Neural progenitor cell (in vitro differentiated cells): ENCODE measurements around the gene SSTR4. TPM values are rescaled to one million over a fixed set of nuclear protein-coding genes. Genes with fewer than 3 reads are reported as not detected.

Source experiments
- DNase-seq: peaks from one replicate; pipeline ENCODE4 v3.0.0-alpha.2; 2016; ENCODE audit warnings: low spot score
- H2AFZ ChIP-seq: fragments of 200-600 bp; sonication (generic); replicated peaks from 2 replicates; pipeline ENCODE4 v1.6.1; 2016; ENCODE audit warnings: antibody characterized with exemption
- H3F3A ChIP-seq: fragments of 200-600 bp; sonication (generic); 2 replicates; pipeline ENCODE4 v1.6.1; 2016; ENCODE audit warnings: antibody characterized with exemption, low read depth
- H3K27ac ChIP-seq: fragments of 200-600 bp; sonication (generic); 2 replicates; pipeline ENCODE4 v1.5.1; 2016; ENCODE audit warnings: mild to moderate bottlenecking
- H3K27me3 ChIP-seq: fragments of 200-600 bp; sonication (generic); 2 replicates; pipeline ENCODE4 v1.6.1; 2016; ENCODE audit warnings: mild to moderate bottlenecking, moderate library complexity
- H3K36me3 ChIP-seq: fragments of 200-600 bp; sonication (generic); 2 replicates; pipeline ENCODE4 v1.5.1; 2016
- H3K4me1 ChIP-seq: fragments of 200-600 bp; sonication (generic); 2 replicates; pipeline ENCODE4 v1.6.1; 2016; ENCODE audit warnings: mixed run types
- H3K4me2 ChIP-seq: fragments of 200-600 bp; sonication (generic); 2 replicates; pipeline ENCODE4 v1.6.1; 2016
- H3K4me3 ChIP-seq: fragments of 200-600 bp; sonication (generic); 2 replicates; pipeline ENCODE4 v1.5.1; 2016
- H3K79me2 ChIP-seq: fragments of 200-600 bp; sonication (generic); 2 replicates; pipeline ENCODE4 v1.6.1; 2016; ENCODE audit warnings: low read depth
- H3K9ac ChIP-seq: fragments of 200-600 bp; sonication (generic); 2 replicates; pipeline ENCODE4 v1.6.1; 2016
- H3K9me3 ChIP-seq: fragments of 200-600 bp; sonication (generic); 2 replicates; pipeline ENCODE4 v1.5.1; 2016; ENCODE audit warnings: low read depth
- H4K20me1 ChIP-seq: fragments of 200-600 bp; sonication (generic); 2 replicates; pipeline ENCODE4 v1.6.1; 2016; ENCODE audit warnings: low read depth
- H3K27ac Mint-ChIP-seq: 3 replicates; pipeline ENCODE4 v1.8.0; 2021; ENCODE audit warnings: mixed read lengths
- H3K27me3 Mint-ChIP-seq: 2 replicates; pipeline ENCODE4 v1.8.0; 2022; ENCODE audit warnings: low read depth, mild to moderate bottlenecking, inconsistent platforms, moderate library complexity, mixed read lengths; ENCODE audit not compliant: insufficient read depth
- H3K36me3 Mint-ChIP-seq: 3 replicates; pipeline ENCODE4 v1.8.0; 2021; ENCODE audit warnings: mixed read lengths
- H3K4me1 Mint-ChIP-seq: 3 replicates; pipeline ENCODE4 v1.8.0; 2021; ENCODE audit warnings: mixed read lengths
- H3K4me3 Mint-ChIP-seq: 3 replicates; pipeline ENCODE4 v1.8.0; 2021; ENCODE audit warnings: mild to moderate bottlenecking, moderate library complexity, mixed read lengths
- H3K9me3 Mint-ChIP-seq: 3 replicates; pipeline ENCODE4 v1.8.0; 2020; ENCODE audit warnings: mixed read lengths
- CTCF ChIP-seq: fragments of 200-600 bp; sonication (generic); IDR thresholded peaks from 2 replicates; pipeline ENCODE4 v1.5.1; 2017; ENCODE audit warnings: antibody characterized with exemption, mild to moderate bottlenecking
- EZH2 ChIP-seq: fragments of 200-600 bp; sonication (generic); IDR thresholded peaks from 2 replicates; pipeline ENCODE4 v1.6.1; 2017; ENCODE audit warnings: antibody characterized with exemption, mild to moderate bottlenecking, moderate library complexity
- EZH2phosphoT487 ChIP-seq: fragments of 200-600 bp; sonication (generic); IDR thresholded peaks from 2 replicates; pipeline ENCODE4 v1.6.1; 2017; ENCODE audit warnings: antibody characterized with exemption
- total RNA-seq: library from RNA; depleted of rRNA; stranded (reverse); fragments of >200 nt; gene quantifications from 2 replicates; pipeline ENCODE4 v1.2.3, GENCODE V29; 2015; ENCODE audit warnings: low replicate concordance

SSTR4 gene
- total RNA-seq, 1 donor from 2014 or later = not detected

DNA sequence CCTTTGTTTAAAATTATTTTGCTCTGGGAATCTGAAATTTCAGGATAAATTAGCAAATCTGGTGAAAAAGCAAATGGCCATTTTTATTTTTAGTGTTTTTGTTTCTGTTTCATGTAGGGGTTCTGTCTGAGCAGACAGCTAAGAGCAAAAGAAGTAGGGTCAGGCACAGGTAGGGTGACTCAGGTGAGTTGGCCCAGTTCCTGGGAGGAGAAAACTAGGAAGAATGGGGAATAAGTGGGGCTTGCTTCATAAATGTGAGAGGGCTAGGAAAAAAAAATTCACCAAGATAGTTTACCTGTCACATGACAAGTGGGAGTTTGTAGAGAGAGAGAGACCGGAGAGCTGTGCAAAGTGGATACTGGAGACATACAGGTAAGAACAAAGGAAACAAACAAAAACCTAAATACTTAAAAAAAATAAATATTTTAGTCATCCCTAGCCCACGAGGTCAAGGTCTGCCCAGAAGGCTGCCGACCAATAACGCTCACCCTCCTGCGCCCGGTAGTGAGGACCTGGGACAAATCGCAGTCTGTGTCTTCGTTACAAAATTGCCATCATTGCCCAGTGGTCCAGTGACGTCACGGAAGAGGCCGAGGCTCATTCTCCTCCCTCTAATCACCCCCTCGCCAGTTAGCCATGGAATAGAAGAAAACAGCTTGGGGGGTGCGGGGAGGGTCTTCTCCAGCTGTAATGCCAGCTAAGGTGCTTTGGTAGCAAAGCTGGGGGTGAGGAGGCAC is 12.1 kb downstream of the SSTR4 start:
- H3K4me1 ChIP-seq = peaks cover 17% of the 10 kb centered on the region
- no peak overlapping the region for H3K9ac ChIP-seq
- H3K9me3 Mint-ChIP-seq = peaks cover under 1% of the 10 kb centered on the region
- peaks cover 17% of the 10 kb centered on the region for H4K20me1 ChIP-seq
- H2AFZ ChIP-seq = no peak overlapping the region
- peak overlapping the region; percentile 10 for H3K4me3 Mint-ChIP-seq
- H3K9me3 ChIP-seq = no peaks in the 10 kb centered on the region
- no peak overlapping the region for H3K27ac Mint-ChIP-seq
- no peaks in the 10 kb centered on the region for H3K79me2 ChIP-seq
- H3K27me3 ChIP-seq = peaks cover 96% of the 10 kb centered on the region
- no peak for TF ChIP-seq EZH2phosphoT487
- no peak for TF ChIP-seq EZH2
- no peak for TF ChIP-seq CTCF
- peaks cover 39% of the 10 kb centered on the region for H3K27me3 Mint-ChIP-seq
- peaks cover 18% of the 10 kb centered on the region for H3F3A ChIP-seq
- no peaks in the 10 kb centered on the region for H3K36me3 ChIP-seq
- DNase-seq = no peak
- peak overlapping the region; percentile 87 for H3K4me2 ChIP-seq
- H3K27ac ChIP-seq = no peak overlapping the region
- no peaks in the 10 kb centered on the region for H3K36me3 Mint-ChIP-seq
- H3K4me3 ChIP-seq = no peak overlapping the region
- H3K4me1 Mint-ChIP-seq = peaks cover 12% of the 10 kb centered on the region

GRCh38 chr20:23047738-23048214 is 12.7 kb downstream of the SSTR4 start:
- H3K36me3 ChIP-seq = no peaks in the 10 kb centered on the region
- peaks cover 12% of the 10 kb centered on the region for H3K4me1 Mint-ChIP-seq
- H3K79me2 ChIP-seq = no peaks in the 10 kb centered on the region
- H3K4me3 ChIP-seq = no peak overlapping the region
- peaks cover 18% of the 10 kb centered on the region for H3F3A ChIP-seq
- peak; percentile 13 for TF ChIP-seq EZH2
- peak; percentile 77 for TF ChIP-seq EZH2phosphoT487
- TF ChIP-seq CTCF = peak; percentile 26
- H3K27me3 ChIP-seq = peaks cover 96% of the 10 kb centered on the region
- peaks cover 11% of the 10 kb centered on the region for H3K4me1 ChIP-seq
- H3K36me3 Mint-ChIP-seq = no peaks in the 10 kb centered on the region
- no peak overlapping the region for H3K27ac Mint-ChIP-seq
- H3K4me2 ChIP-seq = peak overlapping the region; percentile 87
- no peak overlapping the region for H2AFZ ChIP-seq
- no peaks in the 10 kb centered on the region for H3K9me3 ChIP-seq
- H3K27ac ChIP-seq = no peak overlapping the region
- peaks cover 4% of the 10 kb centered on the region for H3K9me3 Mint-ChIP-seq
- peaks cover 17% of the 10 kb centered on the region for H4K20me1 ChIP-seq
- no peak overlapping the region for H3K9ac ChIP-seq
- H3K4me3 Mint-ChIP-seq = no peak overlapping the region
- peaks cover 45% of the 10 kb centered on the region for H3K27me3 Mint-ChIP-seq
- peak; percentile 41 for DNase-seq

- Histone ChIP-seq H3K36me3 (no peaks in the 10 kb centered on the region), H4K20me1 (peaks cover 17% of the 10 kb centered on the region), H3K4me2 (peak overlapping the region; percentile 87), H3K9ac (no peak overlapping the region), H2AFZ (peak overlapping the region; percentile 73), H3K79me2 (no peaks in the 10 kb centered on the region), H3K9me3 (no peaks in the 10 kb centered on the region), H3K4me1 (peaks cover 10% of the 10 kb centered on the region), H3K27ac (no peak overlapping the region), H3K4me3 (peak overlapping the region; percentile 49), H3K27me3 (peaks cover 96% of the 10 kb centered on the region), H3F3A (peaks cover 18% of the 10 kb centered on the region)
- Mint-ChIP-seq H3K9me3 (peaks cover 4% of the 10 kb centered on the region), H3K27ac (no peak overlapping the region), H3K4me3 (peak overlapping the region; percentile 73), H3K36me3 (no peaks in the 10 kb centered on the region), H3K4me1 (peaks cover 12% of the 10 kb centered on the region), H3K27me3 (peaks cover 45% of the 10 kb centered on the region)
- TF ChIP-seq EZH2phosphoT487 (peak; percentile 74), CTCF (peak; percentile 57), EZH2 (peak; percentile 90)
- DNase-seq = peak; percentile 78
These were observed 13.4 kb downstream of the SSTR4 start for GRCh38 chr20:23048283-23049200.
